Stromal cell of bone marrow (primary cell): ENCODE data around the gene SPATS2.
"Not testable (repeated sequence)": the region's sequence is repeated elsewhere in the genome, so short reads cannot be mapped to it uniquely, and the experiment has no call there.

Source experiments
- DNase-seq: peaks from one replicate; pipeline ENCODE4 v3.0.0-alpha.2; 2012; ENCODE audit warnings: low read depth

Gene SPATS2

GRCh38 chr12:49465132-49465531 is 97.9 kb downstream of the SPATS2 start:
- no peak for DNase-seq

GRCh38 chr12:49470986-49471385 is 103.7 kb downstream of the SPATS2 start:
- DNase-seq, result no peak

GRCh38 chr12:49471557-49471956 is 104.3 kb downstream of the SPATS2 start:
- DNase-seq, result no peak

- no peak for DNase-seq
Measured at GRCh38 chr12:49476091-49476490, 108.8 kb downstream of the SPATS2 start.

GRCh38 chr12:49478949-49479664 is 111.8 kb downstream of the SPATS2 start:
- no peak for DNase-seq

- no peak for DNase-seq
Measured at GRCh38 chr12:49482095-49483051, 115.1 kb downstream of the SPATS2 start.

DNA sequence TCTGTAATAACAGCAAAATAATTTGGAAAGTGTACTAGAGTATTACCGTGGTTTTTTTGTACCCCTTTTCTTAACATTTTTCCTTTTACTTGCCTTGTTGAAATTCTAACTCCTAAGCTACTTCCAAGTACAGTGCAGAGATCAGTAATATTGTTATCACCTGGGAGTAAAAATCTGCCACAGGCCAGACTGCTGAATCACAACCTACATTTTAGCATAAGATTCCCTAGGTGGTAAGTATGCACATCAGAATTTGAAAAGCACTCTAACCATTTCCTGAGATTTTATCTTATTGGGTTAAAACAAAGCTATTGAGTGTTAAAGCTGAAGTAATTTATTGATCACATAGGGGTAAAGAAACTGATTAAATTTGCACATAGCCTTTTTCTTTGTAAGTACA is 116.4 kb downstream of the SPATS2 start:
- no peak for DNase-seq

DNA sequence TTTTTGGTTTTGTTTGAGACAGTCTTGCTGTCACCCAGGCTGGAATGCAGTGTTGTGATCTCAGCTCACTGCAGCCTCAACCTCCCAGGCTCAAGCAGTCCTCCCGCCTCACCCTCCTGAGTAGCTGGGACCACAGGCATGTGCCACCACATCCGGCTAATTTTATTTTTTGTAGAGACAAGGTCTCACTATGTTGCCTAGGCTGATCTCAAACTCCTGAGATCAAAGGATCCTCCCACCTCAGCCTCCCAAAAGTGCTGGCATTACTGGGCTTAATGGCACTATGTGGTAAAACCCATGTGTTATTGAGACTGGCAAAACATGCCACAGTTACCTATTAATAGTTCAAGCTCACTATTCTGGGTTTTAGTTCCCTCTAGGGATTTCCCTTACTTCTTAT is 120.3 kb downstream of the SPATS2 start:
- DNase-seq, result no peak

GRCh38 chr12:49489154-49489553 is 121.9 kb downstream of the SPATS2 start:
- no peak for DNase-seq

- no peak for DNase-seq
Measured at GRCh38 chr12:49489720-49490119, 122.5 kb downstream of the SPATS2 start.

DNA sequence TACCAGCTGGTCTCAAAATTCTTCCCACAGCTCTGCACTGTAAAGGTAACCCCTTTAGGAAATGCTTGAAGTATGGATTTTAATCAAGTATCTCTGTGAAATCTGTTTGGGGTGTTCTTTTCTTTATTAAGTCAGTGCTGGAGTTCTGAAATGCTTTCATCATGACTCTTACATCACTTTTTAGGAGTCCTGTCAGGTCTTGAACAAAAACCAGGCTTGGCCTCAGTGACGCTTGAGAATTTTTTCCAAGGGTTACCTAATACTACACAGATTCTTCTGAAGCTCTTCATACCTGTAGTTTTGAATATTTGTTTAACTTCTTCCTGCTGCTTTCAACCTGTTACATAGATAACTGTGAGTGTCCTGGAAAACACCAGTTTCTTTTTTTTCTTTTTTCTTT is 124.6 kb downstream of the SPATS2 start:
- DNase-seq, result no peak

GRCh38 chr12:49493900-49494299 is 126.6 kb downstream of the SPATS2 start:
- no peak for DNase-seq

- DNase-seq, result no peak
Measured at GRCh38 chr12:49496417-49497360, 129.4 kb downstream of the SPATS2 start.

- no peak for DNase-seq
Measured at GRCh38 chr12:49501895-49502294, 134.6 kb downstream of the SPATS2 start.

DNA sequence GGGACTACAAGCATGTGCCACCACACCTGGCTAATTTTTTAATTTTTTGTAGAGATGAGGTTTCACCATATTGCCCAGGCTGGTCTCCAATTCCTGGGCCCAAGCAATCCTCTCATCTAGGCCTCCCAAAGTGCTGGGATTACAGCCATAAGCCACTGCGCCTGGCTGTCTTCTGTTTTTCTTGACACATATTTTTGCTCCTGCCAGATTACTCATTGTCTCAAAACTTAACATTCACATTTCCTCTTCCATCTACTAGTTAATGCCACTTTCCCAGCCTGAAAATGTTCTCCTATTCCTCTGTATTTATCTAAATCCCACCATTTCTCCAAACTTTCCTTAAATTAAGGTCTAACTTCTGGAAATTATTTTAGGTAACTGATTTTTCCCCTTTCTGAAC is 135.3 kb downstream of the SPATS2 start:
- DNase-seq, result no peak

DNA sequence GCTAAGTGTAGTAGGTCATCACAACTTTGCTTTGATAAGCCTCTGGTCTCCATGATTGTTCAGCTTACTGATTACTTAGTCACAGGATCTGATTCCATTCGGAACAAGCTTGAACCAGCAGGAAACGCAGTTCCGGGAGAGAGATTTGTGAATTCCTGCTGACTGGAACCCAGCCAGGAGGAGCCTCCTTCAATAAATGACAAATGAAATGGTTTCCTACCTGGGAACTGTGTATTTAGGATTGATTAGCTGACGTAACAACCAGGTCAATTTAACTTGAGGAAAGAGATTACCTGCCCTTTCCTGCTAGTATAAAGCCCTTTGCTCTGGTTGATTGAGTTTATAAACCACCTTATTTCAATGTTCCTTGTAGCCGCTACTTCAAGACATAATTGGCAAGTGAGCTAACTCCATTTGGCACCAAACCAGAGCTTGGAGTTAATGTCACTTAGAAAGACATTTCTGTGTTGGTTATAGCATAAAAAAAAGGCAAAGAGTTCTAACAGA is 136.5 kb downstream of the SPATS2 start:
- no peak for DNase-seq

- DNase-seq, result no peak
Measured at GRCh38 chr12:49505672-49506071, 138.4 kb downstream of the SPATS2 start.

DNA sequence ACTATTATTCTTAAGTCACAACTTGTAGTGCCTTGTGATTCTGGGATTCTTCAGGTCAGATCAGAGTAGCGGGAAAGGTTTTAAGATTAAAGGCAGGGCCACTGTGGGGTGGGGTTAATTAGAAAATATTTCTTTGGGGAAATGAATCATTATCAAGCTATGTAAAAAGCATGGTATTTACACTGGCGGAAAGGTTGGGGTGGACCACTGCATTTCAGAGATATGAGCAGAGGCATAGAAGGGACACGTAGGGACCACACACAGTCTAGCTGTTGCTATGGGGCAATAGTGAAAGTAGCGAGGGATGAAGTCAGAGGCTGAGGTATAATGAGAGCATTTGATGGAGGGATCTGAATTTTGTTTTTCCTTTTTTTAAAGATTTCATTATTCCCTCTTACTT is 139.9 kb downstream of the SPATS2 start:
- peak; percentile 18 for DNase-seq

- DNase-seq, result not testable (repeated sequence)
Measured at GRCh38 chr12:49509681-49510080, 142.4 kb downstream of the SPATS2 start.

DNA sequence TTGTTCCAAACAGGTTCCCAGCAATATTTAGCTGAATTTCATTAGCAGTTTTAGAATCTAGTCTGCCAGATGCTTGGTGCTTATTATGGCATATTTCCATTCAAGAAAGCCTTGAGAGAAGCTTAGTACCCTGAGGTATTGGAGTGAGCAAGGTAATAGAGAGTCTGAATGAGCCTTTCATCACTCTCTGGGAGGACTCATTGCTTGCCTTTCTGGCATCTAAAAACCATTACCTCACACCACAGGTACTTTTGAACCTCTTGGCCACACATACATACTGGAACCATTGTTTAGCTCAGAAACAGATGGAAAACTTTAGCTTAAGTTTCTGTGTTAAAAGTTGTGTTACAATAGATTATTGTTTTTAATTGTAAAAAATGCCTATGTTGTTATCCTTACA is 144.1 kb downstream of the SPATS2 start:
- DNase-seq, result no peak

DNA sequence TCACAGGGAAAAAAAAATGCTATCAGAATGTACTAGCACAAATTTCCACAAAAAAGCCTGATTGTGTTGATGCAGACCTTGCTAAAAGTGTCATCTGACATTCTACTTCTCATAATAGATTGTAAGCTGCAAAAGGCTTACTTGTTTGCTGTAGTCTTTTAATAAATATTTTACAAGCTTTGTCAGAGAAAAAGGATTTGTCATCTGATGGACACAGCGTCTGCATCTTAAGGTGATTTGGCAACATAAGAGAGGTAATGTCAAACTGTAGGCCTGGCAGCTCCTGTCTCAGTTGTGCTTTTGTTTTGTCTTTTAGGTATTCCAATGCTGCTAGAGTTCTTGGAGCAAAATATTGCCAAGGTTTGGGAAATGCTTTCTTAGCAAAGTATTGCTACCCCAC is 145.3 kb downstream of the SPATS2 start:
- DNase-seq, result no peak

- DNase-seq, result peak; percentile 36
Measured at GRCh38 chr12:49515266-49515665, 148.0 kb downstream of the SPATS2 start.
